ENCODE results near the gene EHD1.

EHD1 gene

DNA sequence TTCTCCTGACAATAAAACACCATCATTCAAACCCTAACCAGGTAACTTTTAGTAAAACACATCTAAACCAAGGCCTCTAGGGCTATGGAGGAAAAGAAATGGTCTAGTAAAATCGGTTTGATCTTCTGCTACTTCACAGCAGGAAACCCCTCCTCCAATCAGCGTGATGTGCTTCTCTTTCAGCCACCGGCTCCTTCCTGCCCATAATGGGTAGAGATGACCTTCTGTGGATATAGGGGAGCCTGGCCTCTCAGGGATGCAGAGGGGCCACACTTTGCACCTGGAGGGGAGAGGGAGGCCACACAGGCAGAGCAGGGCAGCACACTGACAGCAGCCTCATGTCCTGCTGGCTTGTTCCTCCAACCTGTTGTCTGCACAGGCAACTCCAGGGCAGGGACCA, 6.9 kb downstream of the EHD1 start:
- DNase-seq, result no peak

DNA sequence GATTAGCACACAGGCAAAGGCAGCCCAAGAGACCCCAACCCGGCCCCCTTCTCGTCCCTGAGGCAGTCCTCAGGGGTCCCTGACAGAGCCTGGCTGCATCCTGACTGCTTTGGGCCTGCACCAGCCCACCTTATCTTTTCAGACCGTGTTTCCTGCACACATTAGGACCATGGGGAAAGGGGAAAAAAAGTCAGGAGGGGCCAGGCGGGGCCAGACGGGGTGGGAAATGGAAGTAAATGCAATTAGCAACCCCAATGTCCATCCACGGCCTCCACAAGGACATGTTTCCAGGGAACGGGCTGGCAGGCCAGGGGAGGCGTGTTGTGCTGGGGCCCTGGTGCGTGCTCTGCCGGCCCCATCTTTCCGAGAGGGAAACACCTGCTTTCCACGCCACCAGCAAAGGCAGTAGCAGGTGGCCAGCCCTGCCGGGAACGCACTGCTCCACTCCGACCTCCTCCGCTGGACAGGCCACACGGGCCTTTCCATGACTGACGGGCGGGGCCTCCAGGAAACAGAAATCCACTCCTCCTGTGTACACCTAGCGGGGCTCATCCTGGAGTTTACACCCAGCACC, 7.4 kb downstream of the EHD1 start:
- no peak for DNase-seq

DNA sequence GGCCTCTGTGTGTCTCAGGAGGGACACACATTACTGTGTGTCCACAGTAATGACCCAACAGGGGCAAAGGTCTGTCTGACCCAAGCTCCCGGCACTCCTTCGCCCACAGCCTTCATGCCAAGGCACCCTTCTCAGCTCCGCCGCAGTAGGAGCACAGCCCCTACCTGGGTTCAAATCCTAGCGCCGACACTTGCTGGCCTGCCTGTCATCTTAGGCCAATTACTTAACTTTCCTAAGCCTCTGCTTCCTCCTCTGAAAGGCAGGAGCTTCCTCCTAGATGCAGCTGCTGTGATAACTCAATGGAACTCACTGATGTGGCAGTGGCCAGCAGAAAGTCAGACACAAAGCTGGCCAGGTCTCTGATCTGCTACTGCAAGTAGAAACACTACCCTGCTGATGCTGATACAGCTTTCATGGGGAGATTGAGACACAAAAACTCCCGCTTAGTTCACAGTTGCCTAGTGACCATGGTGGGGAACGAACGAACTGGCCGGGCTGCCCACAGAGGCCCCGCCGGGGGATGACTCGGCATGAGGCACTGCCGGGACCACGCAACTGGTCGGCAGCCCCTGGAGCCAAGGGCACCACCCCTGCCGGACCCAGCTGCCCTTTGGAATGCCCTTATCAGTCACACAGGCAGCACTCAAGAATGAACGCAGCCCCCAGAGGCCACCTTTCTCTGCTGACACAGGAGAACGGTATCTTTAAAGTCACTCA, 8.1 kb downstream of the EHD1 start:
- DNase-seq, result no peak

DNA sequence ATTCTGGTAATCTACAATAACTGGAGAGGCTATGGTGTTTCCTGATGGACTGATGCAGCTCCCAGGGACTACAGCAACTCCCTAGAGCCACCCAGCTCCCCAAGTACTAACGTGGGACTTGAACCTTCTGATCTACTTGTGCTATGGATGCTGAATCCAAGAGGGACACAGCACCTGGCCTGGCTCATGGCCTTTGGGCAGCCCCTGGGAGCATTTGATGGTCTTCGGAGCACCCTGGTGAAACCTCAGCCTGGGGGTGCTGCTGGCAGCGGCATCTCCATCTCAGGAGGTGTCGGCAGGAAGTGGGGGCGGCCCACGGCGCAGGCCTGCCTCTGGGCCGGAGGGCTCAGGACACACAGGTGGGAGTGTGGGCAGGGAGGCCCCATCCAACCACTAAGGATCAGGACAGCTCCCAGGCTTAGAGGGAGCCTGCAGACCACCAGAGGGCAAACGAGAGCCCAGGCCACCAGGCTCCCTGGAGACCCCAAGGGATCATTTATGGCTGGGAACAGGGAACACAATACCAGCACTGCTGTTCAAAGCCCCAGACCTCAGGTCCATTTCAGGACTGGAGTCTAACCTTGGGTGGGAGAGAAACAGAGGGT, 8.7 kb downstream of the EHD1 start:
- no peak for DNase-seq

DNA sequence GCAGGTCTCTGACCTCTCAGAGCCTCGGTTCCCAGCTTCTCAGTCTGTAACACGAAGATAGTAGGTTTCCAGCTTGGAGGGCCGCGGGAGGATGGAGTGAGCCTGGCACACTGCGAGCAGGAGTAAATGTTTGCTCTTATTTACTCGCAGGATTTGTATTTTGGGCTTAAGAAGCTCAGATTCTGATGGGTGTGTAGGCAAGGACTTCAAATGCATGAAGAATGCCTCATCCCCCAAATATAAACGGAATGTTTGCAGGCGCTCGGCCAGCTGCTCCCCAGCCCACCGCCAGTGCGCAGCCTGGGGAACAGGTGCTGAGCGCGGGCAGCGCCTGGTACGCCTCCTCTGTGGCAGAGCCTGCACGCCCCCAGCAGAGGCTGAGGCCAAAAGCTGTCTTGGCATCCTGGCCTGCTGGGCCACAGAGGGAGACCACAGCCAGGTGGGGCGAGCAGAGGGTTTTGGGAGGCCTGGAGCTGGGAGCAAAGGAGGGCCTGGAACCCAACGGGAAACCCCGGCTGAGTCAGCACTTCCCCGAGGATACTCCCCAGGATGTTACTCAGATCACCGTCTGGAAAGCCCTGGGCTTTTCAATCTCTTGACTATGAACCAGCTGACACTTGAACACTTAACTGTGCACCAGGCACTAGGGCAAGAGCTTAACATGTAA, 9.4 kb downstream of the EHD1 start:
- DNase-seq, result peak; percentile 78

DNA sequence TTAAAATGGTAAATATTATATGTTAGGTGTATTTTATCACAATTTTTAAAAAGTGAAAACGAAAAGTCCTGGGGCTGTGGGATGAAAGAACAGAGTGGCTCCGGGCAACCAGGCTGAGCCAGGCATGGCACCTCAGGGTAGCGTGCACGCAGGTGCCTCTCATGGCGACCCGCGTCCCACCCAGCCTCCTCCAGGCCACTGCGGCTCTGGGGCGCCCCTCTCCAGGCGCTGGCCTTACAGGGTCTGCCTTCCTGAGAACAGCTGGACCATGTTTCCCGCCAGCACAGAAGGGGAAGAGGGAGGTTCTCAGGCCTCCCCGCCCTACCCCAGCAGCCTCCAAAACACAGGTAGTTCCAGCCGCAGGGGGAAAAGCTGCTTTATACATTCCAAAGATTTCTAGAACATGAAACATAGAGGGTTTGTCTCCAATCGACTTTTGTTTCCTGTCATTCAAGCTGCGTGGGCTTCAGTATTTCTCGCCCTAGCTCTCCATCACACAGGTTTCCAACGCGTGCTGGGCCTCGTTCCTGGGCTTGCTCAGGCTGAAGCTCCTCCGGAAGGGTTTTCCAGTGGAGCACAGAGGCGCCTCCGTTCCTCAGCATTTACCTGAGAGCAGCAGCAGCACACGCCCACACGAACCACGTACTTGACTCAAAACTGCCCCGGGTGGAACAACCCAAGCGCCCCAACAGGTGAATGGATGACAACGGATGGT, 10.5 kb downstream of the EHD1 start:
- DNase-seq, result no peak

DNA sequence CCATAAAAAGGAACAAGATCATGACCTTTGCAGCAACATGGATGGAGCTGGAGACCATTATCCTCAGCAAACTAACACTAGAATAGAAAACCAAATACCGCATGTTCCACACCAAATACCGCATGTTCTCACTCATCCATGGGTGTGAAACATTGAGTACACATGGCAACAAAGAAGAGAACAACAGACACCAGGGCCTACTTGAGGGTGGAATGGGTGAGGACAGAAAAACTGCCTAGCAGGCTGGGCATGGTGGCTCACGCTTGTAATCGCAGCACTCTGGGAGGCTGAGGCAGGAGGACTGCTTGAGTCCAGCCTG, 12.3 kb downstream of the EHD1 start:
- no peak for DNase-seq

DNA sequence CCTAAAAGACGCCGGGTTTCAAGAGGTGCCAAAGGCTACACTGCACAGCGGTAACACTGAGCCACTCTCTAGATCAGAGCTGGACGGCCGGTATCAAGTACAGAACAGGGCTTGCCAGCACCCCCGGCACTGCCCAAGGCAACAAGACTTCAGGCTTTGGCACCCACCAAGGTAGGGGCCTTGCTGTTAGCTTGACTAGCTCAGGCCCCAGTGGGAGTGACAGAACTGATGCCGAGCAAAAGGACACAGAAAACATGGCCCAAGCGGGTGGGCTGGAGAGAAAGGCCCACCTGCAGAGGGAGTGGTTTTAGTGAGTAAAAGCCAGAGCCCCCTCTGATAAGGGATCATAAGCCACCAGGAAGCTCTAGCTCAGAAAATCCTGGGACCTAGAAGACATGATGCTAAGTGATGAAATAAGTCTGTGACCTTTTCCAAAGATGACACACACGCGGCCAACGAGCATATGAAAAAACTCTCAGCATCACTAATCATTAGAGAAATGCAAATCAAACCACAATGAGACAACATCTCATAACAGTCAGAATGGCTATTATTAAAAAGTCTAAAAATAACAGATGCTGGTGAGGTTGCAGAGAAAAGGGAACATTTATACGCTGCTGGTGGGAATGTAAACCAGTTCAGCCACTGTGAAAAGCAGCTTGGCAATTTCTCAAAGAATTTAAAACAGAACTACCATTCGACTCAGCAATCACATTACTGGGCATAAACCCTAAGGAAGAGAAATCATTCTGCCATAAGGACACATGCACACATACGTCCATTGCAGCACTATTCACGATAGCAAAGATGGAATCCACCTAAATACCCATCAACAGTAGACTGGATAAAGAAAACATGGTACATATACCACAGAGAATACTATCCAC, 12.9 kb downstream of the EHD1 start:
- no peak for DNase-seq

DNA sequence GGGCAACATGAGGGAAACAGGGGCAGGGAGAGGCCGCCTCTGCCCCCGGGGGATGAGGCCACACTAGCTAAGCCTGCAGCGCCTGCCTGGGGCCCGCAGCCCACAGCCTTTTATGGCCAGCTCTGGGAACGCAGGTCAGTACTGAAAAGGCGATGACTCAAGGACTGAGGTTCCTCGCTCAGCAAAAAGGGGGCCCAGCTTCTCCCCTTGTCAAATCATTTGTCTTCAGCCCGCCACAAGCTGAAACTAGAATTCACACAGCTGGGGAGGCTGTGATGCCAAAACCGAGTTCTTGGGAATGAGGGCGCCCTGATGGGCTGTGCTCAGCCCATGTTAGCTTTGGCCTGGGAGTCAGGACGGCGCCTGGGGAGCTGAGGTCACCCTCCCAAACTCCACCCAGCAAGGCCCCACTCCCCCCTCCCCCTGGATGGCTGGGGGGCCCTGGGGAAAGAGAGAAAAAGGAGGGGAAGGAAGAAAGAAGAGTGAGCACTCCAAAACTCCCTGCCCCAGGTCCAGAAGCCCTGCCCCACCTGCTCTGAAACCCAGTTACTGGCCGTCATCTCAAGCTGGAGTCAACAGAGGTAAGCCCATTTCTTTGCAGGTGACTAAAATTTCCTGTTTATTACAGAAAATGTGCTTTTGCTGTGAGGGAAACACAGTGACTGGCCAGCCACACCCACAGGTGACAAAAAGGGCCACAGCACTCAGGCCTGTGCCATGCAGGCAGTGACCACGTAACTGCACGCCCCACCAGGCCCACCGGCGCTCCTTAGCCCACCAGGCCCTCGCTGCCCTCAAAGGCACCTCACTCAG, 13.7 kb downstream of the EHD1 start:
- DNase-seq, result peak; percentile 84

DNA sequence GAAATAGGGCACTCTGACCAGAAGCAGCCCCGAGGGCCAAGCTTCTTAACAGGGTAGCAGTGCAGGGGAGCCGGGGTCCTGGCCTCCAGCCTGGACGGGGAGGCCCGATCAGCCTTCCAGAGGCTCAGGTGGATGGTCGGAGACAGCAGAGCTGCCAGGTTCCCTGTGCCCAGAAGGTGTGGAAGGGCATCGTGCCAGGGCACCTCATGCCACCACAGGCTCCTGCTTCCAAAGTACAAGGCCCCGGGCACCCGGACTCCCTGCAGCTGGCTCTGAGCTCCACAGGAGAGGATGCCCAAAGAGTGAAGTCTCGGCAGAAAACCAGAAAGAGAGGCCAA, 14.3 kb downstream of the EHD1 start:
- DNase-seq, result no peak

DNA sequence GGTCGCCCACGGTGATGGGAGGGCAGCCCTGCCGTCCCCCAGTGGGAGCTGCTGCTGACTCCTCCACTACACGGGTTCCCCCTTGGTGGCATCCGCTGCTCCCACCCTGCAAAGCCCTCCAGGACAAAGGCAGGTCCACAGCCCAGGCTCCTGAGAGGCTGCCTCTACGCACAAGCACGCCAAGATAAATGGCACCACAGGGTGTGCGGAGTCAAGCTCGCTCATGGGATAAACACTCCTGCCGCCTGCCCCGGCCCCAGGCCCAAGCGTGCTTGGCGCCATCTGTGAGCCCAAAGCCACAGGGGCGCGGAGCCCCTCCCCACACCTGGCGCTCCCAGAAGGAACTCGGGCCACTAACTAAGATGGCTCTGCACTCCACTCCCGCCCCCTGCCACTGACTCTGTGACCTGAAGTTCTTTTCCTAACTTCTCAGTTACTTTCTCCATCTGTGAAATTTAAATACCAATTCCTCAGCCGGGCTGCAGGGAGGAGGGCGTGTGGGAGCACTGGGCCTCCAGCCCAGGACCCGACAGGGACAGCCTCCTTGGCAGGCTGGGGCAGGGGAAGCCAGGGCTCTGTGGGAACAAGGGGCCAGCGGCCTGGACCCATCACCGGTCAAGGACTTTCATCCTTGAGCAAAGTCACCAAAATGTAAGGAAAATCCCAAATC, 14.9 kb downstream of the EHD1 start:
- no peak for DNase-seq

DNA sequence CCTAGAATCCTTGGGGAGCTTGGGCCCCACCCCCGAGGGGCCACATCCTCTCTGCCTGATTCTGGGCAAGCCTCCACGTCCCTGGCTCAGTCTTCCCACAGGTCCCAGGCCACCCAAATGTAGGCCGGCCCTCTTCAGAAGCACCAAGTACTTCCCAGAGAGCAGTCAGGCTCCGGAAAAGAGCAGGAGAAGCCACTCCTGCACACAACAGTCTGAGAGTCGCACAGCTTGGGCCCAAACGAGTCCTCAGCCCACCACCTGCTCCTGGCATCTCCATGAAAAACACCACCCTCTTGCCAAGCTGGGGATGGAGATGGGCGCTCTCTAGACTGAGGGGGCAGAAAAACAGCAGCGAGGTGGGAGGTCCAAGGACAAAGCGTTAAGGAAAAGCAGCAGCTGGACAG, 15.4 kb downstream of the EHD1 start:
- no peak for DNase-seq

DNA sequence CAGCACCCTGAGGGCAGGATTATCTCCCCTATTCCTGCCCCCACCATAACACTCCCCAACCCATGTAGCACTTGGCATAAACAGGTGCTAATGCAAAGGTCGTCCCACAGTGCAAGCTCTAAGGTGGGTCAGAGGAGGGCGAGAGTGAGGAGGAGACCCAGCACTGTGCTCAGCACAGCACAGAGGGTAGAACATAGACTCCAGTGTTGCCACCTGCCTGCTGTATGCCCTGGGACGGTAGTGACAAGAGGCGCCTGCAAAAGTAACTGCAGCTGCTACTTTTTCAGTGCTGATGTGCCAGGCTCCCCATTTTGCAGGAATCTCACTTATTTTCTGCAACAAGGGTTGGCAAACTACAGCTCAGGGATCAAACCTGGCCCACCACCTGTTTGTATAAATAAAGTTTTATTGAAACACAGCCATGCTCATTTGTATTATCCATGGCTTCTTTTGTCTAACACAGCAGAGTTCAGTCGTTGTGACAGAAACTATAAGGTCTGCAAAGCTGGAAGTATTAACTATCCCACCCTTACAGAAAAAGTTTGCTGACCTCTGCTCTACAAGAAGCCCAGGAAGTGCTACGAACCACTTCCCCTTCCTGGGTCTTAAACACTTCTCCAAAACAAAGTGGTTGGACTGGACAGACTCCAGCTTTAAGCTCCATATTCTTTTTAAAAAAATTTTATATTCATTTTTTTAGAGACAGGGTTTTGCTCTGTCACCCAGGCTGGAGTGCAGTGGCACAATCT, 17.0 kb downstream of the EHD1 start:
- no peak for DNase-seq

DNA sequence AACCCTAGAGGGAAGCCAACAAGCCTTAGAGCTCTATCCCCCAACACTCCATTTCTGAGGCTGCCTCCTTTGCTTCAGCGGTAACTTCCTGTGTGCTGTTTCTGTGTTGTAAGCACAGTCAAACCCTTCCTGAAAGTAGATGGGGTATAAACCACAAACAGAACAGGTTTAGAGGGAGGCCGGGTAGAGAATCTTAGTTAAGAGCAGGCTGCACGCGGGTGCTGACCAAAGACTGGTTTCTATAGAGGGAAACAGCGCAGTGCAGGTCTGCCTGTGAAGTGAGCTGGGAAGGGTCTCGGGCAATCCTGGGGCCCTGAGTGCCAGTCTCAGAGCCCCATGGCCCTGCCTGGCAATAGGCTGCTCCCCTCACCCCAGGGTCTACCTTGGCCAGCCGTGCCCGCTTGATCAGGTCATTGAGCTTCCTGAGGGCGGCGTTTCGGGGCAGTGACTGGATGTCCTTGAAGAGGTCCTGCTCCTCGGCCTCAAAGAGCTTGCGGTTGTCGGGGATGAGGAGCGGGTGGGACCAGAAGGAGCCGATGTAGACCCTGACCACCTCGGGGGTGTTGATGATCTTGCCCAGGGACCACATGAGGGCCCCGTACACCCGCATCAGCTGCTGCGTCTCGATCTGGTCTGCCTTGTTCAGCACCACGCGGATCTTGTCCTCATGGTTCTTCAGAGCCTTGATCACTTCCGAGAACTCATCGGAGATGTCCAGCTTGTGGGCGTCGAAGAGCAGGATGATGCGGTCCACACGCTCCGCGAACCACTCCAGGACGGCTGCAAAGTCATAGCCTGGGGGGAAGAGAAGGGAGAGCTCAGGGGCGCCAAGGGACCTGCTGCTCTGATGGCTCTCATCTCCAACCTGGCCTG, 18.6 kb downstream of the EHD1 start:
- no peak for DNase-seq

DNA sequence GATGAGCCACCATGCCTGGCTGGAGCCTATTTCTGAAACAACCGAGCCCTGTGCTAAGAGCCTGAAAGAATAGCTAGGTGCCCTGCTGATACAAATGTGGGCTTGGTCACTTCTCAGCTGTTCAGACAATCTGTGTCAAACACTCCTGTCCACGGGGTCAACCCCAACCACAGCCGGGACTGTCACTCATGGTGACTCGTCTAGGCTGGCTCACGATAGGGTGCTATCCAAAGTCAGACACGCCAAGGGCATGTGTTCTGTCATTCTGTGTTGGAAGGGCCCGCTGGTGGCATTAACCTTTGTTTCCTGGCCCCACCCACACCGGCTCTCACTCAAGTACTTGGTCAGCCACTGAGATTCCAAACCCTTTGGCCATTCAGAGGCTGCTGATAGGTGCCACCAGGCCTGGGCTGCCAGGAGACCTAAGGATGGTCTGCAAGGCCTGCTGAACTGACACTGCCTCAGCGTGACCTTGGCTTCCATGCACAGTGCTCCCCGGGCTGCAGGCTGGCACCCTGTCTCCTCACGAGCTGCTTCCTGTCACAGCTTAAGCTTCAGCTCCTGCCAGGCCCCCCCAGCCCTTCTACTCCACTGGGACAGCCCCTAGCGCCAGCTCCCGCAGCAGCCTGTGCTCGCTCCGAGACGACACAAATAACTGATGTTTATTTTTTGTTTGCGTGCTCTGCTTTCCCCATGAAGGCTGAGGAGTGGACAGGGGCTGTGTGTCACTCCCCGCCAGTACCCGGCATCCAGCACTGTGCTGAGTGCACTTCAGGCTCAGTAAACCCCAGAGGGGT, 19.8 kb downstream of the EHD1 start:
- DNase-seq, result no peak

DNA sequence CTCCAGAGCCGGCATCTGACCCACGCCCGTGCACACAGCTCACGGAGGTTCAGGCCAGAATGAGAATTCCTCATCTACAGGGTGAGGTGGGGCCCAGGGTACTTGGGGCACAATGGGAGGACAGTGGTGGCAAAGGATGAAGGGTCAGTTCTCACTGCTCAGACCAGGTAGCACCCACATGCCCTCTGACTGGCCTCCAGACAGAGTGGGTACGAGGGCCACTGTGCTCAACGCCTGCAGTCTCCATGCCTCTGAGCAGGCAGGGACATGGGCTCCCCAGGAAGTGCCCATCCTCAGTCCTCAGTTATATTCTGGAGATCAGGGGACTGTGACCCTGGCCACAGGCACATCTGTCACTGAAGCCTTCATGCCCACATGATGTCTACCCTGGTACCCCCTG, 20.9 kb downstream of the EHD1 start:
- no peak for DNase-seq

DNA sequence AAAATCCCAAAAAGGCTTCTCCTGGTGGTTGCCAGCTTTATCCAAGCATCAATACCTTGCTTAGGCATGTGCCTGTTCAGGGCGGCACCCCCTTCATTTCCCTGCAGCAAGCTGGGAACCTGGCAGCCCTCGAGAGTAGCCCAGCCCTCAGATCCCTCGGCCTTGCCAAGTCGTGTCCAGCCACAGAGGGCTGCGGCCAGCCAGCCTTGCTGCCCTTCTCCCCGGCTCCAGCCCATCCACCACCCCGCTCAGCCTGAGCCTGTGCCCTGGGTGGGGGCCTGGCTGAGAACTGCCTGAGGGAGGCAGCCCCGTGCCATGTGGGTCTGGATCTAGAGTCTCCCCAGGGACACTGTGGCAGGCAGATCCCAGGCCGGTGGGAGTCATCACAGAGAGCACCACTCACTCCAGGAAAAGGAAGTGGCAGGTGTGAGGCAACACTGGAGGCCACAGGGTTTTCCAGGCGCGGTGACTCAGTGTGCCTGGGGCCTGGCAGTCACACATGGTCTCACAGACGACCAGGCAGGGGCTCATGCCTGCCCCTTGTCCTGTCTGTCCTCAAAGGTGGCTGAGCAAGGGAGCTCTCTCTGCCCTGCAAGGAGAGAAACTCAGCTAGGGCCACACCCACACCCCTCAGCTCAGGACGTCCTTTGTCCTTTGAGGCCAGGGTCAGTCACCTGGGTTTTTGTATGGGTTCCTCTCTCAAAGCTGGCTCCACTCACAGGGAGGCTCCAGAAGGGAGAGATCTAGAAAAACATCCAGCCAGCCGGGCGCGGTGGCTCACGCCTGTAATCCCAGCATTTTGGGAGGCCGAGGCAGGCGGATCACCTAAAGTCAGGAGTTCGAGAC, 21.8 kb downstream of the EHD1 start:
- no peak for DNase-seq

Data from femur (tissue), 1 donor.